Trophoblast cell (in vitro differentiated cells and primary cell): ENCODE data around the gene ZFHX3.
A peak's percentile ranks its signal among the peaks of the same experiment; 100 is the strongest.

Experiments used
- DNase-seq, 2 donors: peaks; one replicate each; pipeline ENCODE4 v3.0.0-alpha.2; 2016
- H2AFZ ChIP-seq: 2 replicates; pipeline ENCODE4 v1.6.1; 2013; ENCODE audit warnings: low read length, moderate library complexity, mild to moderate bottlenecking; ENCODE audit not compliant: insufficient read depth, poor library complexity
- H2AK5ac ChIP-seq: 2 replicates; pipeline ENCODE4 v1.6.1; 2013; ENCODE audit warnings: mild to moderate bottlenecking, low read length
- H2BK120ac ChIP-seq: 2 replicates; pipeline ENCODE4 v1.6.1; 2013; ENCODE audit warnings: low read length, mild to moderate bottlenecking, moderate library complexity; ENCODE audit not compliant: insufficient read depth, poor library complexity
- H2BK12ac ChIP-seq: 2 replicates; pipeline ENCODE4 v1.6.1; 2013; ENCODE audit warnings: mild to moderate bottlenecking, low read length, moderate library complexity
- H2BK5ac ChIP-seq: 2 replicates; pipeline ENCODE4 v1.6.1; 2013; ENCODE audit warnings: low read length, low read depth, moderate library complexity, mild to moderate bottlenecking; ENCODE audit not compliant: poor library complexity
- H3K14ac ChIP-seq: 2 replicates; pipeline ENCODE4 v1.6.1; 2013; ENCODE audit warnings: mild to moderate bottlenecking, low read length
- H3K18ac ChIP-seq: 2 replicates; pipeline ENCODE4 v1.6.1; 2013; ENCODE audit warnings: mild to moderate bottlenecking, low read length
- H3K23ac ChIP-seq: 2 replicates; pipeline ENCODE4 v1.6.1; 2013; ENCODE audit warnings: low read length
- H3K27ac ChIP-seq: 2 replicates; pipeline ENCODE4 v1.5.1; 2013; ENCODE audit warnings: low read depth, mild to moderate bottlenecking, inconsistent platforms, low read length, moderate library complexity
- H3K27me3 ChIP-seq: 2 replicates; pipeline ENCODE4 v1.6.1; 2013; ENCODE audit warnings: inconsistent platforms, mild to moderate bottlenecking, low read length, moderate library complexity; ENCODE audit not compliant: insufficient read depth
- H3K36me3 ChIP-seq, 2 experiments: 1 replicate in 1 of 2; 2 replicates in 1 of 2; pipeline ENCODE4 v1.6.1; 2013; ENCODE audit warnings: low read length in 2 of 2, mild to moderate bottlenecking in 2 of 2, moderate library complexity in 1 of 2; ENCODE audit not compliant: insufficient read depth in 2 of 2, control insufficient read depth in 1 of 2
- H3K4ac ChIP-seq: 2 replicates; pipeline ENCODE4 v1.6.1; 2013; ENCODE audit warnings: low read depth, mild to moderate bottlenecking, low read length, moderate library complexity
- H3K4me1 ChIP-seq, 2 experiments: 1 replicate in 1 of 2; 2 replicates in 1 of 2; pipeline ENCODE4 v1.6.1; 2013; ENCODE audit warnings: low read length in 2 of 2, mild to moderate bottlenecking in 2 of 2, moderate library complexity in 1 of 2; ENCODE audit not compliant: insufficient read depth in 2 of 2, control insufficient read depth in 1 of 2
- H3K4me2 ChIP-seq: 2 replicates; pipeline ENCODE4 v1.6.1; 2013; ENCODE audit warnings: inconsistent platforms, mild to moderate bottlenecking, low read length, moderate library complexity
- H3K4me3 ChIP-seq: 2 replicates; pipeline ENCODE4 v1.5.1; 2013; ENCODE audit warnings: mild to moderate bottlenecking, low read depth, low read length, inconsistent platforms
- H3K79me1 ChIP-seq: one replicate; pipeline ENCODE4 v1.6.1; 2013; ENCODE audit warnings: low read length
- H3K79me2 ChIP-seq: 2 replicates; pipeline ENCODE4 v1.6.1; 2013; ENCODE audit warnings: low read length, mild to moderate bottlenecking; ENCODE audit not compliant: control insufficient read depth, insufficient read depth, poor library complexity
- H3K9ac ChIP-seq: 2 replicates; pipeline ENCODE4 v1.6.1; 2013; ENCODE audit warnings: mild to moderate bottlenecking, low read length
- H3K9me3 ChIP-seq: 2 replicates; pipeline ENCODE4 v1.6.1; 2013; ENCODE audit warnings: low read depth, mild to moderate bottlenecking, control low read depth, inconsistent platforms, low read length; ENCODE audit not compliant: insufficient read depth
- H4K12ac ChIP-seq: 2 replicates; pipeline ENCODE4 v1.6.1; 2013; ENCODE audit warnings: low read depth, mild to moderate bottlenecking, low read length, moderate library complexity
- H4K8ac ChIP-seq: 2 replicates; pipeline ENCODE4 v1.6.1; 2013; ENCODE audit warnings: low read depth, mild to moderate bottlenecking, low read length, moderate library complexity
- H4K91ac ChIP-seq: one replicate; pipeline ENCODE4 v1.6.1; 2013; ENCODE audit warnings: low read depth, mild to moderate bottlenecking, low read length, moderate library complexity
- WGBS: extraction: QIAGEN DNeasy Blood & Tissue Kit; methylation state at CpG from one replicate; pipeline ENCODE4 v1.1.7; 2013; ENCODE audit warnings: missing lambda C conversion rate; ENCODE audit not compliant: insufficient read length, insufficient coverage; ENCODE audit errors: extremely low coverage; 5-methylcytosine and 5-hydroxymethylcytosine counted together

Gene ZFHX3

GRCh38 chr16:72862090-72862489, 185.8 kb downstream of the ZFHX3 start:
- Histone ChIP-seq H3K23ac (no peak overlapping the region), H3K4me2 (no peak overlapping the region), H3K4ac (no peak overlapping the region), H3K18ac (no peak overlapping the region), H4K12ac (no peak overlapping the region), H3K27me3 (no peaks in the 10 kb centered on the region), H3K4me1 (peaks cover 13 to 15% of the 10 kb centered on the region in 2 experiments), H2BK120ac (no peak overlapping the region), H3K79me2 (no peaks in the 10 kb centered on the region), H3K27ac (no peak overlapping the region), H2AK5ac (no peak overlapping the region), H2BK5ac (no peak overlapping the region), H2AFZ (no peak overlapping the region), H4K91ac (no peak overlapping the region), H3K4me3 (no peak overlapping the region), H2BK12ac (no peak overlapping the region), H3K14ac (no peak overlapping the region), H3K79me1 (peaks cover 6% of the 10 kb centered on the region), H4K8ac (peak overlapping the region; percentile 56), H3K9ac (no peak overlapping the region), H3K36me3 (peaks cover 3 to 4% of the 10 kb centered on the region in 2 experiments), H3K9me3 (peaks cover 4% of the 10 kb centered on the region)
- DNase-seq, result no peak

GRCh38 chr16:72860726-72861562, 187.0 kb downstream of the ZFHX3 start:
- H3K4me3 ChIP-seq, result no peak overlapping the region
- no peak overlapping the region for H4K91ac ChIP-seq
- no peak overlapping the region for H3K4ac ChIP-seq
- H2BK12ac ChIP-seq, result no peak overlapping the region
- H3K36me3 ChIP-seq, result peaks cover 3 to 4% of the 10 kb centered on the region in 2 experiments
- no peak overlapping the region for H2AFZ ChIP-seq
- peaks cover 6% of the 10 kb centered on the region for H3K79me1 ChIP-seq
- no peaks in the 10 kb centered on the region for H3K27me3 ChIP-seq
- no peak overlapping the region for H3K27ac ChIP-seq
- H4K12ac ChIP-seq, result no peak overlapping the region
- peak; percentile 71 to 73 for DNase-seq
- no peak overlapping the region for H2BK5ac ChIP-seq
- no peak overlapping the region for H3K18ac ChIP-seq
- H2BK120ac ChIP-seq, result no peak overlapping the region
- no peak overlapping the region for H3K9ac ChIP-seq
- H2AK5ac ChIP-seq, result no peak overlapping the region
- H3K23ac ChIP-seq, result no peak overlapping the region
- H3K4me1 ChIP-seq, result peaks cover 13 to 15% of the 10 kb centered on the region in 2 experiments
- H3K9me3 ChIP-seq, result peaks cover 4% of the 10 kb centered on the region
- H3K4me2 ChIP-seq, result no peak overlapping the region
- H4K8ac ChIP-seq, result no peak overlapping the region
- H3K79me2 ChIP-seq, result no peaks in the 10 kb centered on the region
- no peak overlapping the region for H3K14ac ChIP-seq
- no CpG with 5 or more reads among the region's 14 CpGs for WGBS

DNA sequence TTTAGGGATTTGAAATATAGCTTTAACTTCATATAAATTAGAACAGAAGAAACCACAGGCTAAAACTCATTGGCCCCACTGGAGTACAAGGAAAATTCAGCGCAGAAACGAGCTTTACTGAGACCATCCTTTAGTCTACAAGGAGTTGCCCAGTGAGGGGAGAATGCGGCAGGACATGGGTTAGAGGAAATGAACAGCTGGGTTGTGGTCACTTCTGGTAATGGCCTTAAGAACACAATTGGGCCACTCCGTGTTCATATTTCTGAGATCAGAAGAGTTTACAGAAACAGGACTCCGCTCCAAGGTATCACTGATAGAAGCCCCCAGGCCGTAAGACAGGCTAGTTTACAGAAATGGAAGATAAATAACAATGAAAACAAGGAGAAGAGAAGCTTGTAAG, 188.3 kb downstream of the ZFHX3 start:
- Histone ChIP-seq H2BK120ac (no peak overlapping the region), H2BK5ac (no peak overlapping the region), H4K8ac (no peak overlapping the region), H3K9ac (no peak overlapping the region), H2BK12ac (peak overlapping the region; percentile 55), H4K12ac (no peak overlapping the region), H3K79me2 (no peaks in the 10 kb centered on the region), H2AFZ (no peak overlapping the region), H3K14ac (no peak overlapping the region), H3K79me1 (peaks cover 6% of the 10 kb centered on the region), H4K91ac (no peak overlapping the region), H3K9me3 (no peaks in the 10 kb centered on the region), H3K18ac (peak overlapping the region; percentile 54), H3K4me3 (no peak overlapping the region), H3K4ac (no peak overlapping the region), H3K4me1 (peaks cover 13 to 15% of the 10 kb centered on the region in 2 experiments), H3K27me3 (no peaks in the 10 kb centered on the region), H2AK5ac (no peak overlapping the region), H3K27ac (peak overlapping the region; percentile 55), H3K23ac (no peak overlapping the region), H3K4me2 (peak overlapping the region; percentile 24), H3K36me3 (peaks cover 0 to 4% of the 10 kb centered on the region in 2 experiments)
- peak; percentile 16 to 40 for DNase-seq
- no CpG with 5 or more reads among the region's 6 CpGs for whole genome bisulfite sequencing

GRCh38 chr16:72858665-72859493, 189.0 kb downstream of the ZFHX3 start:
- H3K4ac ChIP-seq, result no peak overlapping the region
- no peak overlapping the region for H2AK5ac ChIP-seq
- H3K18ac ChIP-seq, result no peak overlapping the region
- H2BK5ac ChIP-seq, result no peak overlapping the region
- no peak overlapping the region for H2BK120ac ChIP-seq
- WGBS, result no CpG with 5 or more reads among the region's 21 CpGs
- peaks cover 6% of the 10 kb centered on the region for H3K79me1 ChIP-seq
- peaks cover 0 to 2% of the 10 kb centered on the region in 2 experiments for H3K36me3 ChIP-seq
- no peak overlapping the region for H4K12ac ChIP-seq
- no peak overlapping the region for H3K23ac ChIP-seq
- no peak overlapping the region for H2BK12ac ChIP-seq
- no peak overlapping the region for H3K4me3 ChIP-seq
- no peak overlapping the region for H3K14ac ChIP-seq
- H3K9me3 ChIP-seq, result no peaks in the 10 kb centered on the region
- H3K79me2 ChIP-seq, result no peaks in the 10 kb centered on the region
- H3K27ac ChIP-seq, result peak overlapping the region; percentile 55
- H3K9ac ChIP-seq, result no peak overlapping the region
- no peak overlapping the region for H4K91ac ChIP-seq
- peaks cover 13 to 15% of the 10 kb centered on the region in 2 experiments for H3K4me1 ChIP-seq
- no peak overlapping the region for H2AFZ ChIP-seq
- no peaks in the 10 kb centered on the region for H3K27me3 ChIP-seq
- peak overlapping the region; percentile 24 for H3K4me2 ChIP-seq
- peak; percentile 76 to 94 for DNase-seq
- peak overlapping the region; percentile 0 for H4K8ac ChIP-seq
